Measurements from ENCODE around the gene PRR33.
A peak's percentile ranks its signal among the peaks of the same experiment; 100 is the strongest.

Gene PRR33

GRCh38 chr11:1839204-1839923 is 52.3 kb downstream of the PRR33 start:
- DNase-seq (ENCODE audit: low spot score in 2 of 2) (no peak), ATAC-seq (no peak)
- Mint-ChIP-seq H3K4me1 (peaks cover 24% of the 10 kb centered on the region), H3K4me3 (no peak overlapping the region), H3K9me3 (no peaks in the 10 kb centered on the region), H3K36me3 (no peaks in the 10 kb centered on the region), H3K27ac (peak overlapping the region; percentile 84)

- no peaks in the 10 kb centered on the region for H3K36me3 Mint-ChIP-seq
- no peak for DNase-seq (ENCODE audit: low spot score in 2 of 2)
- ATAC-seq = no peak
- no peaks in the 10 kb centered on the region for H3K9me3 Mint-ChIP-seq
- no peak within 1 kb of the TSS for H3K4me3 Mint-ChIP-seq
- H3K27ac Mint-ChIP-seq = peak within 1 kb of the TSS; percentile 84
- peaks cover 16% of the 10 kb centered on the region for H3K4me1 Mint-ChIP-seq
These were observed 53.1 kb downstream of the PRR33 start, which contains the start of gene TNNI2 for GRCh38 chr11:1838426-1839144. Gene TNNI2, plus strand, starts transcription at chr11:1838981. Its CDS starts 716 bp downstream, at chr11:1839697.

Data from stimulated activated effector memory CD8-positive, alpha-beta T cell treated with anti-CD3 and anti-CD28 coated beads, Interleukin-12 subunit alpha, Interleukin-12 subunit beta, amount 100 ng/mL, for 72 hours (primary cell).